ENCODE data around the gene TLCD5.

The TLCD5 gene

GRCh38 chr11:120284272-120284671 is 40.8 kb upstream of the TLCD5 start:
- no peak overlapping the region for H3K4me3 ChIP-seq (ENCODE audit: low read depth, low read length)
- no peaks in the 10 kb centered on the region for H3K9me3 ChIP-seq
- no peak for DNase-seq
- TF ChIP-seq, protein P1, sequence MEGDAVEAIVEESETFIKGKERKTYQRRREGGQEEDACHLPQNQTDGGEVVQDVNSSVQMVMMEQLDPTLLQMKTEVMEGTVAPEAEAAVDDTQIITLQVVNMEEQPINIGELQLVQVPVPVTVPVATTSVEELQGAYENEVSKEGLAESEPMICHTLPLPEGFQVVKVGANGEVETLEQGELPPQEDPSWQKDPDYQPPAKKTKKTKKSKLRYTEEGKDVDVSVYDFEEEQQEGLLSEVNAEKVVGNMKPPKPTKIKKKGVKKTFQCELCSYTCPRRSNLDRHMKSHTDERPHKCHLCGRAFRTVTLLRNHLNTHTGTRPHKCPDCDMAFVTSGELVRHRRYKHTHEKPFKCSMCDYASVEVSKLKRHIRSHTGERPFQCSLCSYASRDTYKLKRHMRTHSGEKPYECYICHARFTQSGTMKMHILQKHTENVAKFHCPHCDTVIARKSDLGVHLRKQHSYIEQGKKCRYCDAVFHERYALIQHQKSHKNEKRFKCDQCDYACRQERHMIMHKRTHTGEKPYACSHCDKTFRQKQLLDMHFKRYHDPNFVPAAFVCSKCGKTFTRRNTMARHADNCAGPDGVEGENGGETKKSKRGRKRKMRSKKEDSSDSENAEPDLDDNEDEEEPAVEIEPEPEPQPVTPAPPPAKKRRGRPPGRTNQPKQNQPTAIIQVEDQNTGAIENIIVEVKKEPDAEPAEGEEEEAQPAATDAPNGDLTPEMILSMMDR (IDR thresholded peaks at IDR 0.05; ENCODE audit: low read depth, low read length) = no peak
- H3K27me3 ChIP-seq = no peaks in the 10 kb centered on the region
- H3K36me3 ChIP-seq = no peaks in the 10 kb centered on the region
- H3K4me1 ChIP-seq = peaks cover 18% of the 10 kb centered on the region

GRCh38 chr11:120285256-120285655 is 39.8 kb upstream of the TLCD5 start:
- Histone ChIP-seq H3K4me3 (ENCODE audit: low read depth, low read length) (no peak overlapping the region), H3K4me1 (peaks cover 14% of the 10 kb centered on the region), H3K36me3 (no peaks in the 10 kb centered on the region), H3K9me3 (no peaks in the 10 kb centered on the region), H3K27me3 (no peaks in the 10 kb centered on the region)
- TF ChIP-seq, protein P1 (IDR thresholded peaks at IDR 0.05; ENCODE audit: low read depth, low read length) = no peak
- DNase-seq = no peak

- H3K36me3 ChIP-seq = no peaks in the 10 kb centered on the region
These were observed 37.1 kb upstream of the TLCD5 start for GRCh38 chr11:120288021-120288420.

GRCh38 chr11:120289426-120289825 is 35.7 kb upstream of the TLCD5 start:
- Histone ChIP-seq H3K27me3 (peaks cover 18% of the 10 kb centered on the region), H3K36me3 (no peaks in the 10 kb centered on the region), H3K4me1 (peaks cover 7% of the 10 kb centered on the region), H3K9me3 (no peaks in the 10 kb centered on the region), H3K4me3 (ENCODE audit: low read depth, low read length) (no peak overlapping the region)
- no peak for DNase-seq
- TF ChIP-seq, protein P1 (IDR thresholded peaks at IDR 0.05; ENCODE audit: low read depth, low read length) = no peak

More at GRCh38 chr11:120288021-120288420, 37.1 kb upstream of the TLCD5 start:
- no peak for DNase-seq
- TF ChIP-seq, protein P1 (IDR thresholded peaks at IDR 0.05; ENCODE audit: low read depth, low read length) = no peak
- H3K4me3 ChIP-seq (ENCODE audit: low read depth, low read length) = no peak overlapping the region
- H3K9me3 ChIP-seq = no peaks in the 10 kb centered on the region
- H3K27me3 ChIP-seq = peaks cover 6% of the 10 kb centered on the region
- H3K4me1 ChIP-seq = no peaks in the 10 kb centered on the region; the same call in 1 of the 2 replicates

- Histone ChIP-seq H3K27me3 (peaks cover 20% of the 10 kb centered on the region), H3K4me3 (ENCODE audit: low read depth, low read length) (no peak overlapping the region), H3K4me1 (peaks cover 14% of the 10 kb centered on the region), H3K9me3 (no peaks in the 10 kb centered on the region), H3K36me3 (no peaks in the 10 kb centered on the region)
- TF ChIP-seq, protein P1 (IDR thresholded peaks at IDR 0.05; ENCODE audit: low read depth, low read length) = no peak
- DNase-seq = no peak
These were observed 34.1 kb upstream of the TLCD5 start for GRCh38 chr11:120290956-120291355.

DNA sequence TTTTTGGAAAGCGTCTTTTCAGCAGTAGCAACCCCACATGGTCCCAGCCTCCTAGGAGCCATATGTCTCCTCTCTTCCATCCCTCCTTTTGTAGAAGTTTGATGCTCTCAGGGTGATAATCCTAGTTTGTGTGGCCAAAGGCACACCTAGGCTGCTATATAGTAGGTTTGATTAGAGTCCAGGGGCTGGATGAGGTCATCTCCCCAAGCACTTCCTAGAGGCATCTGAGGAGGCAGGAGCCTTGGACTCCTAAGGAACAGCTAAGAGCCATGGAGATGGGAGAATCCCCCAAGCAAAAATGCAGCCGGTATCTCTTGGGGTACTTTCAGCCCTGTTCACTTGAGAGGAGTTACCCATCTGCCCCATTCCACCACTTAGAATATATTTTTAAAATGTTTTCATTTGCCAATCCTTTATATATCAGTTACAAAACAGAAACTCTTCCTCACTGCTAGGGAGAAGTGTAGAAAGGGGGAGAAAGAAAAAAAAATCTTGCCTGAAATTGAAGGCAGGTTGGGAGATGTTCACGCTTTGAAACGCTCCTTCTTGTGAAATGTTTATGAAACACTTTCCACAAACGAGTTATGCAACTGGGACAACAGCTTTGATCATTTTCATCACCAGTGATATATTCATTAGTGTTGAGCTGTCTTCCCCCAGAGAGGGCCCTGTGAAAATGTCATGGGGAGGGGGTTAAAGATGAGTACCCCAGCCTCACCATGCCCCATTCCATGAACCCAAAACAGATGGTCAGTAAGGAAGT is 31.9 kb upstream of the TLCD5 start:
- no peak overlapping the region for H3K4me3 ChIP-seq (ENCODE audit: low read depth, low read length)
- no peak for DNase-seq

More for the DNA sequence above, 31.9 kb upstream of the TLCD5 start:
- H3K4me1 ChIP-seq = peaks cover 14% of the 10 kb centered on the region
- no peaks in the 10 kb centered on the region for H3K9me3 ChIP-seq
- H3K27me3 ChIP-seq = peaks cover 20% of the 10 kb centered on the region
- no peaks in the 10 kb centered on the region for H3K36me3 ChIP-seq
- TF ChIP-seq, protein P1 (IDR thresholded peaks at IDR 0.05; ENCODE audit: low read depth, low read length) = no peak

All from BE2C (cell line).